Activated CD8-positive, alpha-beta T cell treated with anti-CD3 and anti-CD28 coated beads for 36 hours (primary cell): ENCODE measurements around the gene STPG2. TPM values are rescaled to one million over a fixed set of nuclear protein-coding genes. Genes with fewer than 3 reads are reported as not detected.

Experiments
- ATAC-seq: fragments of 200-7000 bp; cut with Tn5 transposase; one replicate; pipeline ENCODE4 v1.10.0; 2021; ENCODE audit warnings: mild to moderate bottlenecking, moderate library complexity
- CTCF ChIA-PET: fragments of 350-600 bp; sonication (Branson Sonifier 250); formaldehyde crosslinking; loops from one replicate; lab custom pipeline; 2021; ENCODE audit warnings: antibody characterized with exemption; lab: Charles Lee
- POLR2A ChIA-PET: fragments of 350-600 bp; sonication (Branson Sonifier 250); formaldehyde crosslinking; loops from one replicate; lab custom pipeline; 2021; ENCODE audit warnings: antibody characterized with exemption; lab: Charles Lee
- DNase-seq: peaks from one replicate; pipeline ENCODE4 v3.0.0-alpha.2; 2020
- H3K27ac Mint-ChIP-seq: one replicate; pipeline ENCODE4 v1.8.0; 2021; ENCODE audit warnings: mild to moderate bottlenecking, mixed read lengths
- H3K27me3 Mint-ChIP-seq: one replicate; pipeline ENCODE4 v1.8.0; 2021; ENCODE audit warnings: mixed read lengths
- H3K36me3 Mint-ChIP-seq: one replicate; pipeline ENCODE4 v1.8.0; 2021; ENCODE audit warnings: low read depth, mixed read lengths
- H3K4me1 Mint-ChIP-seq: one replicate; pipeline ENCODE4 v1.8.0; 2021; ENCODE audit warnings: low read depth, mixed read lengths
- H3K4me3 Mint-ChIP-seq: one replicate; pipeline ENCODE4 v1.8.0; 2021; ENCODE audit warnings: mild to moderate bottlenecking, moderate library complexity, mixed read lengths
- H3K9me3 Mint-ChIP-seq: one replicate; pipeline ENCODE4 v1.8.0; 2021; ENCODE audit warnings: mixed read lengths
- CTCF ChIP-seq: fragments of 200-600 bp; IDR thresholded peaks from one replicate; pipeline ENCODE4 v1.8.0; 2022; ENCODE audit warnings: antibody characterized with exemption, mild to moderate bottlenecking
- intact Hi-C: fragments of 100-400 bp; cut with micrococcal nuclease; formaldehyde crosslinking; loops from one replicate; pipeline ENCODE4 v1.10.0; 2022
- total RNA-seq, 2 experiments: library from RNA; stranded (reverse); gene quantifications; one replicate each; pipeline ENCODE4 v1.2.3, GENCODE V29; 2021

Gene STPG2
- total RNA-seq, 2 experiments from 2014 or later: 0.16 to 0.18 TPM

- CTCF ChIA-PET: no interaction called here
- no peaks in the 10 kb centered on the region for H3K4me1 Mint-ChIP-seq
- no peaks in the 10 kb centered on the region for H3K36me3 Mint-ChIP-seq
- H3K9me3 Mint-ChIP-seq: peaks cover 15% of the 10 kb centered on the region
- DNase-seq (no peak), ATAC-seq (no peak)
- H3K27ac Mint-ChIP-seq: no peak overlapping the region
- H3K27me3 Mint-ChIP-seq: no peaks in the 10 kb centered on the region
- intact Hi-C loops: no loop called here
- no peak for TF ChIP-seq CTCF
- H3K4me3 Mint-ChIP-seq: no peak overlapping the region
- POLR2A ChIA-PET: no interaction called here
These were observed 148.4 kb downstream of the STPG2 start for GRCh38 chr4:97994765-97995465.

DNA sequence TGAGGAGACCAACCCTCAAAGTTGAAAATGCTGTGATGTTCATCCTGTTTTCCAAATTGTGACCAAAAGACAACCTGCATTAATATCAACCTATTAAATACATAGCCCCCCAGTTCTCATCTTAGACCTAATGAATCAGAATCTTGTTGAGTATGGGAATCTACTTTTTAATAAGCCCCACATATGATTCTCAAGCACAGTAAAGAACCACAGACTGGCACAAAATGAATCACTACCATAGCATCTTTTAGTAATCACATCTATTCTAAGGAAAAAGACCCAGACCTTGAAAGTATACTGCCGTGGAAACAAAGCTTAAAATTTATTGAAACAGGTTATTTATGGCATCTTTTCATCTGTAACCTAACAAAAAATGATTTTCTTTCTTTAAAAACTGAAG lies 152.9 kb downstream of the STPG2 start:
- H3K4me1 Mint-ChIP-seq: no peaks in the 10 kb centered on the region
- ATAC-seq (no peak), DNase-seq (no peak)
- H3K36me3 Mint-ChIP-seq: no peaks in the 10 kb centered on the region
- ChIA-PET CTCF (no interaction called here), POLR2A (no interaction called here)
- no peaks in the 10 kb centered on the region for H3K27me3 Mint-ChIP-seq
- intact Hi-C loops: no loop called here
- peaks cover 9% of the 10 kb centered on the region for H3K9me3 Mint-ChIP-seq
- H3K4me3 Mint-ChIP-seq: no peak overlapping the region
- TF ChIP-seq CTCF: no peak
- no peak overlapping the region for H3K27ac Mint-ChIP-seq

DNA sequence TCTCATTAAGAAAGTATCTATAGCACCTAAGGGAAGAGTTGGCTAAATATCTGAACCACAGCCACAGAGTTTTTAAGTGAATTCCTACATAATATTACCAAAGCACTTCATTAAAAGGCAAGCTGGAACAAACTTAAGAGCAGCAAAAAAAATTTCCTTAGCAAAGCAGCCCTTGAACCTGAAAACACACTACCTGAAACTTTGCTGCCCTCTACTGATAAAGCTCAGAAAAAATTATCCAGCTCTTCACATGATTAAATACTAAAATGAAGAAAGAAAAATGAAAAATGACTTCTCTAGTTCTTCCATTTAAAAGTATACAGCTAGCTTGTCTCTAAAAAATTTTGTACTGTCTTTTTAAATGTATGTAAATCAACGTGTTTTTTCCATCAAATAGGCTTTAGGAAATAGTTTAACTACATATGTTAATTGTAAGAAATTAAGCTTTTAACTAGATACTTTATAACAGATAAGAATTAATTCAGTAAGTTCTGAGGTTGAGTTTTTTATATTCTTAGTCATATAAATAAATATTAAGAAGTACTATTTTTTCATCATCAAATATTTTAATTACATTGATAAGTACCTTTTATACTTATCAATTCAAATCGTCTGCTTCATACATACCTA lies 156.1 kb downstream of the STPG2 start:
- H3K27ac Mint-ChIP-seq: no peak overlapping the region
- ATAC-seq: no peak
- H3K36me3 Mint-ChIP-seq: no peaks in the 10 kb centered on the region
- ChIA-PET CTCF (interaction anchor here (0.6 to 0.8 kb wide), 2 partner anchors 14 to 431 kb away, joined by 3 read pairs; no protein-coding TSS in a partner anchor), POLR2A (no interaction called here)
- intact Hi-C loops: no loop called here
- DNase-seq: no peak
- no peaks in the 10 kb centered on the region for H3K4me1 Mint-ChIP-seq
- TF ChIP-seq CTCF: peak; percentile 33
- no peak overlapping the region for H3K4me3 Mint-ChIP-seq
- H3K9me3 Mint-ChIP-seq: peaks cover 4% of the 10 kb centered on the region
- no peaks in the 10 kb centered on the region for H3K27me3 Mint-ChIP-seq

DNA sequence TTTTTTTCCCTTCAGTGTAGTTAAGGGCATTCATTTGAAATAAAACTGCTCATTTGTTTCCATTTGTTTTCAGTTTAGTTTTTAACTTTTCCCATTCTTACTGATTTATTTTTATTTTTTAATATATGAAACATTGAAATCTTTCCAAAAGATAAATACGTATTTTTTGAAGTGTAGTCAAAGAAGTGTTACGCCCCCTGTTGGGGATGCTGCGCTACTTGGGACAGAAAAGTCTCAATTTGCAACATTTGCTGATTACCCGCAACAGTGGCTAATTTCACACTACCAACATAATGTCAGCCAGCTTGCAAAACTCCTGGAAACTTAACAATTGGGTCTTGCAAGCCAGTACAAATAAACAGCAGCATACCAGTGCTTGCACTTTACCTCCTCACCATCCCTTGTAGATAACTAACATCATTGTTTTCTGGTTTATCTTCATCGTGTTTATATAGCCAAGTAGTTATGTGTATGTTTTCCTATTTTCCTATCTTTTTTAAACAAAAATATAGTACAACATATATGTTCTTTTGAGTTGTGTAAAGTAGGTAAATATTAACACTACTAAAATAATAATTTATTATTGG lies 158.6 kb downstream of the STPG2 start:
- no peak overlapping the region for H3K4me3 Mint-ChIP-seq
- H3K27me3 Mint-ChIP-seq: no peaks in the 10 kb centered on the region
- DNase-seq (peak; percentile 18), ATAC-seq (no peak)
- no peaks in the 10 kb centered on the region for H3K4me1 Mint-ChIP-seq
- ChIA-PET CTCF (no interaction called here), POLR2A (no interaction called here)
- no peak overlapping the region for H3K27ac Mint-ChIP-seq
- intact Hi-C loops: no loop called here
- peak; percentile 35 for TF ChIP-seq CTCF
- no peaks in the 10 kb centered on the region for H3K9me3 Mint-ChIP-seq
- H3K36me3 Mint-ChIP-seq: no peaks in the 10 kb centered on the region
